ENCODE measurements around the gene NUSAP1. TPM values are rescaled to one million over a fixed set of nuclear protein-coding genes. Genes with fewer than 3 reads are reported as not detected.
A peak's percentile ranks its signal among the peaks of the same experiment; 100 is the strongest.
"Not testable (repeated sequence)": the region's sequence is repeated elsewhere in the genome, so short reads cannot be mapped to it uniquely, and the experiment has no call there.

NUSAP1 gene
- total RNA-seq, 4 donors from 2014 or later, result 0.47 to 4.6 (median 3.4) TPM

GRCh38 chr15:41416742-41417417 lies 84.2 kb downstream of the NUSAP1 start, which contains the start of gene RTF1:
Gene RTF1, plus strand, starts transcription at chr15:41417095. Its CDS starts 21 bp downstream, at chr15:41417116.
- Histone ChIP-seq H3K27me3 (no peaks in the 10 kb centered on the region), H3K36me3 (no peaks in the 10 kb centered on the region), H3K4me3 (peak within 1 kb of the TSS; percentile 74 to 87), H3K9me3 (no peaks in the 10 kb centered on the region), H3K4me1 (peaks cover 0 to 48% (median 14%) of the 10 kb centered on the region in 3 donors), H3K27ac (peak within 1 kb of the TSS; percentile 48 to 90 (median 88))
- peak; percentile 97 for ATAC-seq
- TF ChIP-seq EP300 (IDR thresholded peaks at IDR 0.05), result no peak
- peak; percentile 75 to 77 for TF ChIP-seq POLR2A (IDR thresholded peaks at IDR 0.05)
- TF ChIP-seq, protein P1, sequence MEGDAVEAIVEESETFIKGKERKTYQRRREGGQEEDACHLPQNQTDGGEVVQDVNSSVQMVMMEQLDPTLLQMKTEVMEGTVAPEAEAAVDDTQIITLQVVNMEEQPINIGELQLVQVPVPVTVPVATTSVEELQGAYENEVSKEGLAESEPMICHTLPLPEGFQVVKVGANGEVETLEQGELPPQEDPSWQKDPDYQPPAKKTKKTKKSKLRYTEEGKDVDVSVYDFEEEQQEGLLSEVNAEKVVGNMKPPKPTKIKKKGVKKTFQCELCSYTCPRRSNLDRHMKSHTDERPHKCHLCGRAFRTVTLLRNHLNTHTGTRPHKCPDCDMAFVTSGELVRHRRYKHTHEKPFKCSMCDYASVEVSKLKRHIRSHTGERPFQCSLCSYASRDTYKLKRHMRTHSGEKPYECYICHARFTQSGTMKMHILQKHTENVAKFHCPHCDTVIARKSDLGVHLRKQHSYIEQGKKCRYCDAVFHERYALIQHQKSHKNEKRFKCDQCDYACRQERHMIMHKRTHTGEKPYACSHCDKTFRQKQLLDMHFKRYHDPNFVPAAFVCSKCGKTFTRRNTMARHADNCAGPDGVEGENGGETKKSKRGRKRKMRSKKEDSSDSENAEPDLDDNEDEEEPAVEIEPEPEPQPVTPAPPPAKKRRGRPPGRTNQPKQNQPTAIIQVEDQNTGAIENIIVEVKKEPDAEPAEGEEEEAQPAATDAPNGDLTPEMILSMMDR (IDR thresholded peaks at IDR 0.05), result no peak
- TF ChIP-seq POLR2AphosphoS5 (IDR thresholded peaks at IDR 0.05), result peak; percentile 81
- 0% methylated on average over 6 to 7 of the region's 74 CpGs for WGBS, 2 donors (ENCODE audit: low coverage in 1 of 2)

DNA sequence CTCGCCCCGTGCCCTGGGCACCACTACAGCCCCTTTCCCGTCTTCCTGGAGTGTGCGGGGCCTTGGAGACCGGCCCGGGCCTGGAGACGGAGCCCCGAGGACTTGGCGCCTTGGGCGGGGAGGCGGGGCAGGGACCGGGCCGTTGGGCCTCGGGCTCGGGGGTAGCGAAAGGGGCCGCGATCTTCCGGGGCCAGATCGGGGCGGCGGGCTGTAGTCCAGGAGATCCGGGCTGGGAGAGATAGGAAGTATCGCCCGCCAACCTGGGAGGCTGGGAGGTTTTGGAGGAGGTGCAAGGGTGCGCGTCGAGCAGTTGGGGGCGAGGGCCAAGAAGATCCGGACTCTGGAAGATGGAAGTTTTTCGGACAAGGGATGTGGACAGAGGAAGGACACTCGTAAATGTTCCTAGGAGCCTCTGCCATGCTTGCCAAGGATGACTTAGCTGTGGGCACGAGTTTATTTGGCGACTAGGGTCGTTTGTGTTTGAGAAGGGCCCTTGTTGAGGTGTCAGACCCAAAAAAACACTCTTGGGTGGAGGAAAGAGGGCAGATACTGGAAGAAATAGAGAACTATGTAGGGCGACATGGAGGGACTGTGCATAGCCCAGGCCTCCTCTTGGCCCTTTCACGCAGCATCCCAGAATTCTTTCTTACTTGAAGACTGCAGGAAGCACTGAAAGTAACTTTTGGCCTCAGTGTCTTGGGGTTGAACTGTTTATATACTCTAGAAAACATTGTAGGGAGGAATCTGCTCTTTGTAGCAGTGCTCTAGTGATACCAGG lies 84.9 kb downstream of the NUSAP1 start:
- peak overlapping the region; percentile 48 to 90 (median 88) for H3K27ac ChIP-seq
- no peak for TF ChIP-seq POLR2AphosphoS5 (IDR thresholded peaks at IDR 0.05)
- no peak for TF ChIP-seq POLR2A (IDR thresholded peaks at IDR 0.05)
- TF ChIP-seq, protein P1 (IDR thresholded peaks at IDR 0.05), result no peak
- no peak for TF ChIP-seq EP300 (IDR thresholded peaks at IDR 0.05)
- peak overlapping the region; percentile 74 to 87 for H3K4me3 ChIP-seq
- ATAC-seq, result no peak
- H3K27me3 ChIP-seq, result no peaks in the 10 kb centered on the region
- 3% methylated on average over 9 to 12 of the region's 37 CpGs for WGBS, 2 donors (ENCODE audit: low coverage in 1 of 2)
- H3K9me3 ChIP-seq, result no peaks in the 10 kb centered on the region
- peaks cover 0 to 48% (median 14%) of the 10 kb centered on the region in 3 donors for H3K4me1 ChIP-seq
- H3K36me3 ChIP-seq, result no peaks in the 10 kb centered on the region

GRCh38 chr15:41423979-41424659 lies 91.4 kb downstream of the NUSAP1 start:
- no peak for ATAC-seq
- H3K36me3 ChIP-seq, result no peaks in the 10 kb centered on the region
- H3K4me1 ChIP-seq, result peaks cover 0 to 17% (median 0%) of the 10 kb centered on the region in 3 donors
- no peak overlapping the region for H3K4me3 ChIP-seq
- WGBS, 2 donors (ENCODE audit: low coverage in 1 of 2), result 89 to 97% methylated on average over 1 to 6 of the region's 7 CpGs
- H3K27me3 ChIP-seq, result no peaks in the 10 kb centered on the region
- no peak for TF ChIP-seq POLR2AphosphoS5 (IDR thresholded peaks at IDR 0.05)
- TF ChIP-seq, protein P1 (IDR thresholded peaks at IDR 0.05), result no peak
- TF ChIP-seq EP300 (IDR thresholded peaks at IDR 0.05), result no peak
- no peak for TF ChIP-seq POLR2A (IDR thresholded peaks at IDR 0.05)
- no peak overlapping the region for H3K27ac ChIP-seq
- H3K9me3 ChIP-seq, result no peaks in the 10 kb centered on the region

- 93 to 99% methylated on average over 9 to 14 of the region's 14 CpGs for WGBS, 2 donors (ENCODE audit: low coverage in 1 of 2)
Observed at GRCh38 chr15:41424809-41425208, 92.1 kb downstream of the NUSAP1 start.

DNA sequence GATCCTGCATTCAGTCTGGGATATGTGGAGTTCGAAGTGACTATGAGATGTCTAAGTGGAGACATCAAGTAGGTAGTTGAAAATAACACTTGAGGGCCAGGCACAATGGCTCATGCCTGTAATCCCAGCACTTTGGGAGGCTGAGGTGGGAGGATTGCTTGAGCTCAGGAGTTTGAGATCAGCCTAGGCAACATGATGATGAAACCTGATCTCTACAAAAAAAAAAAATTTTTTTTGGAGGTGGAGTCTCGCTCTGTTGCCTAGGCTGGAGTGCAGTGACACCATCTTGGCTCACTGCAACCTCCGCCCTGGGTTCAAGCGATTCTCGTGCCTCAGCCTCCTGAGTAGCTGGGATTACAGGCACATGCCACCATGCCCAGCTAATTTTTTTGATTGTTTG lies 93.2 kb downstream of the NUSAP1 start:
- H3K4me3 ChIP-seq, H3K4me1 ChIP-seq, H3K9me3 ChIP-seq, ATAC-seq, H3K27me3 ChIP-seq, H3K36me3 ChIP-seq, H3K27ac ChIP-seq: not testable (repeated sequence)
- 99 to 100% methylated on average over 2 to 5 of the region's 5 CpGs for WGBS, 2 donors (ENCODE audit: low coverage in 1 of 2)

More at GRCh38 chr15:41424809-41425208, 92.1 kb downstream of the NUSAP1 start:
- Histone ChIP-seq H3K9me3 (no peaks in the 10 kb centered on the region), H3K27ac (no peak overlapping the region), H3K4me3 (no peak overlapping the region), H3K36me3 (no peaks in the 10 kb centered on the region), H3K27me3 (no peaks in the 10 kb centered on the region), H3K4me1 (peaks cover 0 to 10% (median 0%) of the 10 kb centered on the region in 3 donors)
- no peak for TF ChIP-seq POLR2A (IDR thresholded peaks at IDR 0.05)
- TF ChIP-seq, protein P1 (IDR thresholded peaks at IDR 0.05), result no peak
- TF ChIP-seq POLR2AphosphoS5 (IDR thresholded peaks at IDR 0.05), result no peak
- TF ChIP-seq EP300 (IDR thresholded peaks at IDR 0.05), result no peak
- ATAC-seq, result no peak

Data from gastroesophageal sphincter (tissue), 4 donors.